Activated B cell treated with CpG ODN at 0.5 μM for 24 hours (primary cell): ENCODE measurements around the gene KHK. TPM values are rescaled to one million over a fixed set of nuclear protein-coding genes. Genes with fewer than 3 reads are reported as not detected.

ENCODE experiments used
- ATAC-seq: fragments of 200-7000 bp; cut with Tn5 transposase; one replicate; pipeline ENCODE4 v1.10.0; 2021; ENCODE audit warnings: low read depth, mild to moderate bottlenecking, moderate library complexity
- CTCF ChIA-PET: fragments of 350-600 bp; sonication (Branson Sonifier 250); formaldehyde crosslinking; loops from one replicate; lab custom pipeline; 2021; ENCODE audit warnings: antibody characterized with exemption; lab: Charles Lee
- POLR2A ChIA-PET: fragments of 350-600 bp; sonication (Branson Sonifier 250); formaldehyde crosslinking; loops from one replicate; lab custom pipeline; 2021; ENCODE audit warnings: antibody characterized with exemption; lab: Charles Lee
- DNase-seq: peaks from one replicate; pipeline ENCODE4 v3.0.0; 2022
- H3K27ac Mint-ChIP-seq: one replicate; pipeline ENCODE4 v1.8.0; 2020; ENCODE audit warnings: mixed read lengths
- H3K27me3 Mint-ChIP-seq: one replicate; pipeline ENCODE4 v1.8.0; 2021; ENCODE audit warnings: mixed read lengths
- H3K36me3 Mint-ChIP-seq: one replicate; pipeline ENCODE4 v1.8.0; 2021; ENCODE audit warnings: low read depth, mixed read lengths
- H3K4me1 Mint-ChIP-seq: one replicate; pipeline ENCODE4 v1.8.0; 2021; ENCODE audit warnings: mixed read lengths
- H3K4me3 Mint-ChIP-seq: one replicate; pipeline ENCODE4 v1.8.0; 2020; ENCODE audit warnings: mild to moderate bottlenecking, mixed read lengths
- H3K9me3 Mint-ChIP-seq: one replicate; pipeline ENCODE4 v1.8.0; 2020; ENCODE audit warnings: mixed read lengths
- CTCF ChIP-seq: fragments of 200-600 bp; IDR thresholded peaks from one replicate; pipeline ENCODE4 v1.8.0; 2022; ENCODE audit warnings: antibody characterized with exemption, mild to moderate bottlenecking
- intact Hi-C: fragments of 100-400 bp; cut with micrococcal nuclease; formaldehyde crosslinking; loops from one replicate; pipeline ENCODE4 v1.15.1; 2024
- total RNA-seq: library from RNA; stranded (reverse); gene quantifications from 2 replicates; pipeline ENCODE4 v1.2.3, GENCODE V29; 2022

KHK gene
- total RNA-seq, 1 donor from 2014 or later = 2.6 TPM

- no peaks in the 10 kb centered on the region for H3K27me3 Mint-ChIP-seq
- H3K9me3 Mint-ChIP-seq = no peaks in the 10 kb centered on the region
- no peak overlapping the region for H3K27ac Mint-ChIP-seq
- H3K36me3 Mint-ChIP-seq = no peaks in the 10 kb centered on the region
- peaks cover 12% of the 10 kb centered on the region for H3K4me1 Mint-ChIP-seq
- intact Hi-C loops = loop anchor here (5.0 to 10.0 kb wide), 2 partner anchors 242 to 495 kb away; partner anchors contain the start of genes DPYSL5 and ZNF512
- H3K4me3 Mint-ChIP-seq = no peak overlapping the region
- ChIA-PET POLR2A (interaction anchor here (0.6 to 4.2 kb wide), 3 partner anchors 18 to 155 kb away, joined by 3 to 27 read pairs (median 9); partner anchors contain the start of genes AGBL5 and OST4), CTCF (interaction anchor here (4.4 kb wide), 1 partner anchor 128 kb away, joined by 12 read pairs; no protein-coding TSS in a partner anchor)
- no peak for ATAC-seq
- no peak for TF ChIP-seq CTCF
- no peak for DNase-seq
Measured at GRCh38 chr2:27089111-27089954, 2.8 kb downstream of the KHK start.

DNA sequence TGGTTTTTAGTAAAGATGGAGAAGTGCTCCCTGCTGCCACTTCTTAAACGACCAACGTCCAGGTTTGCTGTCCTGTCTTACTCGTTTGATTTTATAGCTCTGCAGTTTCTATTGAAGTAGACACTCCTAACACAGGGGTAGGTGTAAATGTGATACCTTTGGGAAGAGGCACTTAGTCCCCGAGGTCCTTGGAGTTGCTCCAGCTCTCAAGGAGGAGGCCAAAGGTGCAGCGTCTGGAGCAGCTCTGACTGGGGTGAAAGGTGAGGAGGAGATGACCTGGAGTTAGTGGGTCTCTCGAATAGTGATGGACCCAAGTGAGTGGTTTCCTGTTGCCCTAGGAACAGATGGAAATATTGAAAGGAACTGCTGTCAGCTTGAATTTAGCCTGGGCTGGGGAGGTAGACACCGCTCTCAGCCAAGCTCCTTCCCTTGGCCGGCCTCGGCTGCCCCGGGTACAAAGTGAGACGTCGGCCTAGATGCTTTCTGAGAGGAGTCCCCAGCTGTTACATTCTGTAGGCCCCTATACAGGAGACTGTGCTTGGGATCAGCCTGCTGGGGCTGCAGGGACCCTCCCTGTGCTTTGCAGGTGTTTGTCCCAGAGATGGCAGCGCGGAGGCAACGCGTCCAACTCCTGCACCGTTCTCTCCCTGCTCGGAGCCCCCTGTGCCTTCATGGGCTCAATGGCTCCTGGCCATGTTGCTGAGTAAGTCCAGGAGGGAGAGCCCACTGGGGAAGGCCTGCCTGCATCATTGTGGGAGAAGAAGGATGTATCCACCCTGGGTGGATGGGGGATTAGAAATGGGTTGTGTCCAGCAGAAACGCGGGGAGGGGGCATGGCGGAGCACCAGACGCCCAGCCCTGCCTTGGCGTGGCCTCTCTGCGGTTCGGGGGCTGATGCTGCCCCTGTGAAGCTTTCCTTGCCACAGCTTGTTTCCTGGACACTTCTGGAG is 5.4 kb downstream of the KHK start:
- ChIA-PET CTCF (interaction anchor here (0.9 kb wide), 1 partner anchor 211 kb away, joined by 3 read pairs; no protein-coding TSS in a partner anchor), POLR2A (interaction anchor here (0.5 kb wide), 1 partner anchor 174 kb away, joined by 4 read pairs; no protein-coding TSS in a partner anchor)
- ATAC-seq (no peak), DNase-seq (no peak)
- no peak overlapping the region for H3K27ac Mint-ChIP-seq
- no peak for TF ChIP-seq CTCF
- H3K4me3 Mint-ChIP-seq = no peak overlapping the region
- intact Hi-C loops = no loop called here
- no peaks in the 10 kb centered on the region for H3K36me3 Mint-ChIP-seq
- H3K27me3 Mint-ChIP-seq = no peaks in the 10 kb centered on the region
- no peaks in the 10 kb centered on the region for H3K9me3 Mint-ChIP-seq
- H3K4me1 Mint-ChIP-seq = peaks cover 14% of the 10 kb centered on the region

GRCh38 chr2:27092696-27093429 is 6.3 kb downstream of the KHK start:
- no peak for ATAC-seq
- Mint-ChIP-seq H3K4me3 (no peak overlapping the region), H3K27ac (no peak overlapping the region), H3K9me3 (no peaks in the 10 kb centered on the region), H3K4me1 (peaks cover 11% of the 10 kb centered on the region), H3K27me3 (no peaks in the 10 kb centered on the region), H3K36me3 (no peaks in the 10 kb centered on the region)
- intact Hi-C loops = no loop called here
- ChIA-PET POLR2A (no interaction called here), CTCF (no interaction called here)
- DNase-seq = no peak
- no peak for TF ChIP-seq CTCF

DNA sequence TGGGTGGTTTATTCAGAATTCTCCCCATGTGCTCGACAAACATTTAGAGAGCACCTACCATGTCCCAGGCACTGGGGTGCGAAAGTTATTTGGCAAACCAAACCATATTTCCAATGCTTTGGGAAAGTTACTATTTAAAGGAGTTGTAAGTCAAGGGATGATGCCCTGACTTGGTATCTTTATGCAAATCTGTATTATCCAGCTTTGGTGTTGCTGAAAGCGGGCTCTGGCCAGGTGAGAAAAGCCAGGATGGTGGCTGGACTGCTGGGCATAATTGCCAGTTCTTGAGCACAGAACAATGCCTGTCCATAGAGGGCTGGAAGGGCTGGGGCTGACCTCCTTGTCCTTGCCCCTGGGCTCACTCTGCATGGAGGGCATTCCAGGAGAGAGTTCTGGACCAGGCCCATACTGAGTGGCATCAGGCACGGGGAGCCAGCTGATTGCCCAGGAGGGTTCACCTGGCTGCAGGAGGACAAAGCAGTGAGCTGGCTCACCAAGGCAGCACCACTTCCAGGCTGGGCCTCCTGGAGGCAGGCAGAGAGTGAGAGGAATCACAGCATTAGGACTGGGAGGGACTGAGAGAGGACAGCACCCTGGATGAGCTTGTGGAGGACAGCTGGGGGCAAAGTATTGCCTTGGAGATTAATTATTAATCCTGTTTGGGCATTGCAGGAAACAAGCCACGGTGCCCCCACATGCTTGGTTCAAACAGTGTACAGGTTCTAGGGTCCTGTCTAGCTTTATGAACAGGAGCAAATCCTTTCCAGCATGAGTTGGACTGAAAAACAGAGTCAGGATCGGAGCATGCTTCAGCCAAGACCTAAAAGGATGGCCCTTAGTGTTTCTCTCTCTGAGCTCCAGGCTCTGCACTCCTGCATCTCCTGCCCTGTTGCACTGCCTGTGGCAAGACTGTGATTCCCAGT is 7.1 kb downstream of the KHK start:
- H3K36me3 Mint-ChIP-seq = no peaks in the 10 kb centered on the region
- no peak overlapping the region for H3K4me3 Mint-ChIP-seq
- TF ChIP-seq CTCF = no peak
- intact Hi-C loops = no loop called here
- ATAC-seq (no peak), DNase-seq (no peak)
- ChIA-PET CTCF (no interaction called here), POLR2A (interaction anchor here (0.6 kb wide), 1 partner anchor 344 kb away, joined by 8 read pairs; no protein-coding TSS in a partner anchor)
- H3K27ac Mint-ChIP-seq = no peak overlapping the region
- H3K27me3 Mint-ChIP-seq = no peaks in the 10 kb centered on the region
- no peaks in the 10 kb centered on the region for H3K9me3 Mint-ChIP-seq
- peaks cover 11% of the 10 kb centered on the region for H3K4me1 Mint-ChIP-seq
